ENCODE results near the gene C12orf57.

The C12orf57 gene

GRCh38 chr12:6950811-6951540, 7.2 kb downstream of the C12orf57 start, which contains the start of gene PTPN6:
TSS of gene PTPN6 (plus strand) at chr12:6951356. CDS start at chr12:6951513, 157 bp downstream.
- H3K9me3 ChIP-seq (ENCODE audit: low read length) = no peaks in the 10 kb centered on the region
- no peaks in the 10 kb centered on the region for H3K9me2 ChIP-seq (ENCODE audit: low read depth, low read length)
- no peak within 1 kb of the TSS for H2AFZ ChIP-seq (ENCODE audit: low read length)
- no peaks in the 10 kb centered on the region for H3F3A ChIP-seq (ENCODE audit: insufficient read depth, low read length)
- no peaks in the 10 kb centered on the region for H3K79me2 ChIP-seq (ENCODE audit: insufficient read depth, low read length)
- H3K4me3 ChIP-seq (ENCODE audit: low read depth, low read length, poor library complexity, severe bottlenecking) = peak within 1 kb of the TSS; percentile 50
- no peaks in the 10 kb centered on the region for H4K20me1 ChIP-seq (ENCODE audit: insufficient read depth, low read length)
- peaks cover 50% of the 10 kb centered on the region for H3K4me1 ChIP-seq (ENCODE audit: insufficient read depth, low read length, severe bottlenecking)
- H3K9ac ChIP-seq (ENCODE audit: low read length) = peak within 1 kb of the TSS; percentile 49; the same call in 1 of the 2 replicates
- H3K27ac ChIP-seq (ENCODE audit: low read depth, low read length, poor library complexity, severe bottlenecking) = peak within 1 kb of the TSS; percentile 32
- H3K36me3 ChIP-seq (ENCODE audit: insufficient read depth, low read length) = no peaks in the 10 kb centered on the region
- no peak for TF ChIP-seq EZH2 (IDR thresholded peaks at IDR 0.05; ENCODE audit: borderline replicate concordance, low read length)
- TF ChIP-seq CTCF (IDR thresholded peaks at IDR 0.05; ENCODE audit: low read length) = no peak
- peak within 1 kb of the TSS; percentile 62 for H3K4me2 ChIP-seq (ENCODE audit: low read length)
- peaks cover 2% of the 10 kb centered on the region; the same call in 1 of the 2 replicates for H3K27me3 ChIP-seq (ENCODE audit: insufficient read depth, low read length)

- TF ChIP-seq CTCF (IDR thresholded peaks at IDR 0.05; ENCODE audit: low read length) (no peak), EZH2 (IDR thresholded peaks at IDR 0.05; ENCODE audit: borderline replicate concordance, low read length) (no peak)
- Histone ChIP-seq H2AFZ (ENCODE audit: low read length) (no peak overlapping the region), H3K9me2 (ENCODE audit: low read depth, low read length) (no peaks in the 10 kb centered on the region), H3K4me2 (ENCODE audit: low read length) (peak overlapping the region; percentile 62), H3K79me2 (ENCODE audit: insufficient read depth, low read length) (no peaks in the 10 kb centered on the region), H3K4me1 (ENCODE audit: insufficient read depth, low read length, severe bottlenecking) (peaks cover 43% of the 10 kb centered on the region), H4K20me1 (ENCODE audit: insufficient read depth, low read length) (no peaks in the 10 kb centered on the region), H3F3A (ENCODE audit: insufficient read depth, low read length) (no peaks in the 10 kb centered on the region), H3K4me3 (ENCODE audit: low read depth, low read length, poor library complexity, severe bottlenecking) (peak overlapping the region; percentile 50), H3K36me3 (ENCODE audit: insufficient read depth, low read length) (no peaks in the 10 kb centered on the region), H3K9me3 (ENCODE audit: low read length) (no peaks in the 10 kb centered on the region), H3K27ac (ENCODE audit: low read depth, low read length, poor library complexity, severe bottlenecking) (no peak overlapping the region), H3K27me3 (ENCODE audit: insufficient read depth, low read length) (peaks cover 6% of the 10 kb centered on the region; the same call in 1 of the 2 replicates), H3K9ac (ENCODE audit: low read length) (peak overlapping the region; percentile 49; the same call in 1 of the 2 replicates)
Measured at GRCh38 chr12:6951551-6952120, 7.8 kb downstream of the C12orf57 start.

- Histone ChIP-seq H3K36me3 (ENCODE audit: insufficient read depth, low read length) (no peaks in the 10 kb centered on the region), H3K4me3 (ENCODE audit: low read depth, low read length, poor library complexity, severe bottlenecking) (peak overlapping the region; percentile 50), H3K4me2 (ENCODE audit: low read length) (peak overlapping the region; percentile 62), H3K9ac (ENCODE audit: low read length) (peak overlapping the region; percentile 14; the same call in 1 of the 2 replicates), H3K27ac (ENCODE audit: low read depth, low read length, poor library complexity, severe bottlenecking) (no peak overlapping the region), H3K79me2 (ENCODE audit: insufficient read depth, low read length) (no peaks in the 10 kb centered on the region), H2AFZ (ENCODE audit: low read length) (no peak overlapping the region), H3K9me2 (ENCODE audit: low read depth, low read length) (no peaks in the 10 kb centered on the region), H3F3A (ENCODE audit: insufficient read depth, low read length) (no peaks in the 10 kb centered on the region), H3K27me3 (ENCODE audit: insufficient read depth, low read length) (peaks cover 6% of the 10 kb centered on the region; the same call in 1 of the 2 replicates), H4K20me1 (ENCODE audit: insufficient read depth, low read length) (no peaks in the 10 kb centered on the region), H3K4me1 (ENCODE audit: insufficient read depth, low read length, severe bottlenecking) (peaks cover 39% of the 10 kb centered on the region), H3K9me3 (ENCODE audit: low read length) (no peaks in the 10 kb centered on the region)
- TF ChIP-seq CTCF (IDR thresholded peaks at IDR 0.05; ENCODE audit: low read length) (no peak), EZH2 (IDR thresholded peaks at IDR 0.05; ENCODE audit: borderline replicate concordance, low read length) (no peak)
Measured at GRCh38 chr12:6952121-6952862, 8.5 kb downstream of the C12orf57 start.
